Activated CD8-positive, alpha-beta memory T cell treated with anti-CD3 and anti-CD28 coated beads for 48 hours (primary cell): Measurements from ENCODE around the gene RNF217.
"Not testable (repeated sequence)": the region's sequence is repeated elsewhere in the genome, so short reads cannot be mapped to it uniquely, and the experiment has no call there.

Source experiments
- DNase-seq, 3 experiments: peaks; one replicate each; pipeline ENCODE4 v3.0.0-alpha.2; 2020; ENCODE audit warnings: low read depth in 2 of 3, low spot score in 2 of 3

Gene RNF217

GRCh38 chr6:124961777-124962638 is at the start of gene RNF217:
RNF217 (plus strand) TSS chr6:124962437; CDS start chr6:124962545, 108 bp downstream.
- no peak for DNase-seq

GRCh38 chr6:124913056-124913455 is 49.2 kb upstream of the RNF217 start:
- DNase-seq, result no peak

- no peak for DNase-seq
Measured at GRCh38 chr6:124917769-124918168, 44.5 kb upstream of the RNF217 start.

GRCh38 chr6:124919703-124920102 is 42.5 kb upstream of the RNF217 start:
- not testable (repeated sequence) for DNase-seq

- no peak for DNase-seq
Measured at GRCh38 chr6:124924333-124924759, 37.9 kb upstream of the RNF217 start.

- no peak for DNase-seq
Measured at GRCh38 chr6:124926435-124926834, 35.8 kb upstream of the RNF217 start.

GRCh38 chr6:124927806-124928205 is 34.4 kb upstream of the RNF217 start:
- no peak for DNase-seq

GRCh38 chr6:124928851-124929250 is 33.4 kb upstream of the RNF217 start:
- no peak for DNase-seq

GRCh38 chr6:124937645-124938044 is 24.6 kb upstream of the RNF217 start:
- DNase-seq, result no peak

GRCh38 chr6:124941259-124941658 is 21.0 kb upstream of the RNF217 start:
- DNase-seq, result no peak

- no peak for DNase-seq
Measured at GRCh38 chr6:124943658-124944057, 18.6 kb upstream of the RNF217 start.

- no peak for DNase-seq
Measured at GRCh38 chr6:124947971-124948451, 14.2 kb upstream of the RNF217 start.

- DNase-seq, result no peak
Measured at GRCh38 chr6:124949706-124950105, 12.5 kb upstream of the RNF217 start.

- no peak for DNase-seq
Measured at GRCh38 chr6:124953808-124954207, 8.4 kb upstream of the RNF217 start.

GRCh38 chr6:124955108-124955856 is 7.0 kb upstream of the RNF217 start:
- DNase-seq, result no peak

GRCh38 chr6:124956018-124956417 is 6.2 kb upstream of the RNF217 start:
- DNase-seq, result no peak

- DNase-seq, result no peak
Measured at GRCh38 chr6:124958149-124958548, 4.1 kb upstream of the RNF217 start.

- no peak for DNase-seq
Measured at GRCh38 chr6:124958759-124959354, 3.4 kb upstream of the RNF217 start.

GRCh38 chr6:124960757-124961463 is 1.3 kb upstream of the RNF217 start:
- DNase-seq, result no peak

- no peak for DNase-seq
Measured at GRCh38 chr6:124961464-124961776, 817 bp upstream of the RNF217 start.
